GM04504 (cell line): ENCODE results near the gene NR1H3.
"Not testable (repeated sequence)": the region's sequence is repeated elsewhere in the genome, so short reads cannot be mapped to it uniquely, and the experiment has no call there.

Source experiments
- DNase-seq: peaks from one replicate; pipeline ENCODE4 v3.0.0-alpha.2; 2012; ENCODE audit warnings: low read depth

Gene NR1H3

DNA sequence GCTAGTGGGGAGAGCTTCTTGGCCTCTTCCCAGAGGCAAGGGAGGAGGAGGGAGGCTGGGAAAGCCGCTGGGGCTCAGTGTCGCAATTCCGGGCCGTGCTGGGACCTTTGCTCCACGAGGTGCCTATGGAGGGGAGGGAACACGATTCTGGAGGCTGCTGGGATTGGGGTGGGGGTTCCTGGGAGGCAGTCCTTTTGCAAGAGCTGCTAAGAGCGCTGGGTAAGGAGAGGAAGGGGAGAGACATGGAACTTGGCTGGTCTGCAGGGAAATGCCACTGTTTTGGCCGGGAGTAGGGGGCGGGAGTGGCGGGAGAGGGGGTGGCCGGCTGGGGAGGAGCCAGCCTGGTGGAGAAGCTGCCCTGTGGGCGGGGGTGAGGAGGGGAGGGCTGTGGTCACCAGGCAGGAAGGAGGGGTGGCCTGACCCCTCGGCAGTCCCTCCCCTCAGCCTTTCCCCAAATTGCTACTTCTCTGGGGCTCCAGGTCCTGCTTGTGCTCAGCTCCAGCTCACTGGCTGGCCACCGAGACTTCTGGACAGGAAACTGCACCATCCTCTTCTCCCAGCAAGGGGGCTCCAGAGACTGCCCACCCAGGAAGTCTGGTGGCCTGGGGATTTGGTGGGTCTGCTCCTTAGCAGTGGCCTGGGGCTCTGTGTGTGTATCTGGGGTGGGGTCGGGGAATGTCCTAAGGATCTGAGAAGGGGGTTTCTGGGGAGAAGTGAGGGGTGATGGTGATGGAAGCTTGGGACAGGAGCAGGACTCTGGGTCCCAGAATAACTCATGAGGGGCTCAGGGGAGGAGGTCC is at the start of gene NR1H3:
NR1H3 (plus strand) TSS at position 480 of the 800 bp plus-strand sequence. CDS start 1,221 bp downstream, outside the sequence.
- no peak for DNase-seq

DNA sequence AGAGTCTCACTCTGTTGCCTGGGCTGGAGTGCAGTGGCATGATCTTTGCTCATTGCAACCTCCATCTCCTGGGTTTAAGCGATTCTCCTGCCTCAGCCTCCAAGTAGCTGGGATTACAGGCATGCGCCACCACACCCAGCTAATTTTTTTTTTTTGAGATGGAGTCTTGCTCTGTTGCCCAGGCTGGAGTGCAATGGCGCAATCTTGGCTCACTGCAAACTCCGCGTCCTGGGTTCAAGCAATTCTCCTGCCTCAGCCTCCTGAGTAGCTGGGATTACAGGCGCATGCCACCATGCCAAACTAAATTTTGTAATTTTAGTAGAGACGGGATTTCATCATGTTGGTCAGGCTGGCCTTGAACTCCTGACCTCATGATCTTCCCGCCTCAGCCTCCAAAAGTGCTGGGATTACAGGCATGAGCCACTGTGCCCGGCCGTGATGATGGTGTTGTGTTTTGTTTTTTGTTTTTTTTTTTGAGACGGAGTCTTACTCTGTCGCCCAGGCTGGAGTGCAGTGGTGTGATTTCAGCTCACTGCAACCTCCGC is 49.7 kb upstream of the NR1H3 start:
- DNase-seq = not testable (repeated sequence)

DNA sequence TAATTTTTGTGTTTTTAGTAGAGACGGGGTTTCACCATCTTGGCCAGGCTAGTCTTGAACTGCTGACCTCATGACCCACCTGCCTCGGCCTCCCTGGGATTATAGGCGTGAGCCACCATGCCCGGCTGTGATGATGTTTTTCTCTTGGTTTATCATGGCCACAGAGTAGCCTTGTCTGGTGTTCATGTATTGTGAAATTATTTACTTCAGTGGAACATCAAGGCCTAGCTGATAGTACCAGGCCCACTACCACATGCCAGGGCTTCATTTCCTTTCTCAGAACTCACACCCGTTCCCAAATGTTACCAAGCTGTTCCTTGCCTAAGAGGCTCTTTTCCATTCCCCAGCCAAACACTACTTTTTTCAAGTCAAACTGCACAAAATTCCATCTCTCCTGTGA is 49.2 kb upstream of the NR1H3 start:
- no peak for DNase-seq

- no peak for DNase-seq
These were observed 44.9 kb upstream of the NR1H3 start for GRCh38 chr11:47212938-47213337.

DNA sequence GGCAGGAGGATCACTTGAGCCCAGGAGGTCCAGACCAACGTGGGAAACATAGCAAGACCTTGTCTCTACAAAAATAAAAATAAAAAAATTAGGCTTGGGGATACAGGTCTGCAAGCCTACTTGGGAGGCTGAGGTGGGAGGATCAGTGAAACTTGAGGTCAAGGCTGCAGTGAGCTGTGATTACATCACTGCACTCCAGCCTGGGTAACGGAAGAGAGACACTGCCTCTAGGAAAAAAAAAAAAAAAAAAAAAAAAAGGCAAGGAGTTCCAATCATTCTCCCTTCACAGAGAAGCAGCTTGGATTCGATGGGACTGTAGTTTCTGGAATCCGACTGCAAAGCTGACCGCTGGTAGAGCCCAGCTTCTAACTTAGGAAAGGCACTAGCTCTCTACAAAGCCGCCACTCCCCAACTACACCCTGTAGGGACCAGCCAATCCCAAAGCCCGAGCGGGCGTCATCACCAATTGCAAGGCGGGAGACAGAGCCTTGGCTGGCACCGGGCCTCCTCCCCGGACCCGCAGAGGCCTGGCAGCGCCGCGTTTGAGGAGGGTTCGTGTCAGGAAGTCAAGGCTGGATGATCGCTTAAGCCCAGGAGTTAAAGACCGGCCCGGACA is 43.7 kb upstream of the NR1H3 start:
- peak; percentile 81 for DNase-seq

- DNase-seq = no peak
These were observed 42.4 kb upstream of the NR1H3 start for GRCh38 chr11:47215366-47215910.

- peak; percentile 69 for DNase-seq
These were observed 41.5 kb upstream of the NR1H3 start for GRCh38 chr11:47216121-47216798.

DNA sequence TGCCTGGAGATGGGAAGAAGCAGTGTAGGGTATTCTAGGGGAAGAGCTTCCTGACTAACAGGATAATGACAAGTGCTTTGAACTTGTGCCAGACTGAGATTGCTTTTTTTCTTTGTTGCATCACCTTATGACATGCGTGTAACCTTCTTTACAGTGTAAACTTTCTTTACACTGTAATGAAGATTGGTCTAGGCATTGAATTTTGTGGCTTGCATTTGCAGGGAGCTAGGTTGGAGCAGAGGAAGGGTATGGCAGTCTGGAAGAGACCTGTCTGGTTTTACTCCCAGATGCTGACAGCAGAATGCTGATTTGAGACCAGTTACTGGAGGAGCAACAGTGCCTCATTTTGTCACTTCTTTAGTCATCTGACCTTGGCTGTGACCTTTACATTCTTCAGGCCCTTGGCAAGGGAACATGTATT is 37.4 kb upstream of the NR1H3 start:
- peak; percentile 24 for DNase-seq

- DNase-seq = no peak
These were observed 35.1 kb upstream of the NR1H3 start for GRCh38 chr11:47222696-47223095.

- no peak for DNase-seq
These were observed 32.0 kb upstream of the NR1H3 start for GRCh38 chr11:47225552-47226400.

- no peak for DNase-seq
These were observed 28.6 kb upstream of the NR1H3 start for GRCh38 chr11:47229161-47229560.

- DNase-seq = no peak
These were observed 24.7 kb upstream of the NR1H3 start for GRCh38 chr11:47233051-47233450.

DNA sequence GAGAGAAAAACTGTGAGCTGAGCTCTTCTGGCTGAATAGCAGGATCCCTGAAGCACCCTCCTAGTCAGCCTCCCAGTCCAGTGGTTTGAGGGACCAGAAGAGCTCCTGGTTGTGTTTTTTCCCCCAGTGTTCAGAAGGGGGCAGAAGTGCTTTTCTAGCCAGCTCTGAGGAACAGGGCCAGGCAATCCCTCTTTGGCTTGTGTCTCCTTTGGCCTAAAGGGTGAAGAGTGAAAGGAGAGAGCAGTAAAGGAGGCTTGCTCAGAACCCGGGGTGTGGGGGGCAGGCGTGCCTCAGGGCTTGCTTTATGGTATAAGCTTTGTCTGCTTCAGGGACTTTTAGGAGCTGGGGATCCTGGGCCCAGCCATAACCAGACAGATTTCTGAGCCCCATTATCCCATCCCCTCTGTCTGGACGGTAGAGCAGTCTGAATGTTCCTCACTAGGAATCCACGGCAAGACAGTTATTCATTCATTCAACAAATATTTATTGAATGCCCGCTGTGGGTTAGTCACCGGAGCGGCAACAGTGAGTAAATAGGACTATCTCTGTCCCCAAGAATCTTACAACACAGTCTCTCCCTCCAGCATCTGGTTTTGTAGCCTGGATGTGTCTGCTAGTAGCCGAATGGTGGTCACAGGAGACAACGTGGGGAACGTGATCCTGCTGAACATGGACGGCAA is 23.7 kb upstream of the NR1H3 start:
- peak; percentile 71 for DNase-seq

DNA sequence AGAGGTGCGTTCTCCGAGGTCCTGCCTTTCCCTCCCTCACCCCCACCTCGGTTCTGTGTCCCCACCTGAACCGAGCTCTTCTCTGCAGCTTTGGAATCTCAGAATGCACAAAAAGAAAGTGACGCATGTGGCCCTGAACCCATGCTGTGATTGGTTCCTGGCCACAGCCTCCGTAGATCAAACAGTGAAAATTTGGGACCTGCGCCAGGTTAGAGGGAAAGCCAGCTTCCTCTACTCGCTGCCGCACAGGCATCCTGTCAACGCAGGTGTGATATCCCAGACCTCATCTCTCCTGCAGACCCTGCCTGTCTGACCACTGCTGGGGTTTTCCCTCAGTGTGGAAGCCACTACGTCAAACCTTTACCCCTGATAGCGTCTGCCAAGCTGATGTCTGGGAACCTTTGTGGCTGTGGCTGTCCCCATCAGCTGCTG is 23.1 kb upstream of the NR1H3 start:
- no peak for DNase-seq

DNA sequence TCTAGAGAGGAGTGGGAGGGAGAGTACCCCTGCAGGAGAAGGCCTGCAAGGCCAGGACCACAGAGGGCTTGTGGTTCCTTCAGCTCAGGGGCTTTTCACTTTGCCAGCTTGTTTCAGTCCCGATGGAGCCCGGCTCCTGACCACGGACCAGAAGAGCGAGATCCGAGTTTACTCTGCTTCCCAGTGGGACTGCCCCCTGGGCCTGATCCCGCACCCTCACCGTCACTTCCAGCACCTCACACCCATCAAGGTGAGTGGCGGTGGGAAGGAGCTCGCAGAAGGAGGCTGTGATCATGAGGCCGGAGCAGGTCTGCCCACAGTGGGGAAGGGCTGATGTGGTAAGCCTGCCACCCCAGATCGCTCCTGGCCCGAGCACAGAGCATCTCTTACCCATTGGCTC is 22.6 kb upstream of the NR1H3 start:
- no peak for DNase-seq

DNA sequence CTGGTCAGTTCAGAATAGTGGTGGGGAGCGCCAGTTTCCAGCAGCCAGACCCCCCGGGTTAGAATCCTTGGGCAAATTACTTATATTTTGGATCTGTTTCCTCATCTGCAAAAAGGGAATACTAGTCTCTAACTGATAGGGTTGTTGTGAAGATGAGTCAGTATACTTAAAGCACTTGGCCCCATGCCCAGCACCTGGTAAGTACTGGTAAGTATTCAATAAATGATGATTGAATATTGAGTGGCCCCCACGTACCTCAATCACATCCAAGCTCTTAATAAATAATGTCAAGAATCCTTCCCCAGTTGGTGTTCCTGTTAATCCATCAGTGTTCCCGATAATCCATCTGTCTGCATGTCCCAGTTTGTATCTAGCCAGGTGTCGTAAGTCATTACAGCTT is 21.3 kb upstream of the NR1H3 start:
- no peak for DNase-seq

DNA sequence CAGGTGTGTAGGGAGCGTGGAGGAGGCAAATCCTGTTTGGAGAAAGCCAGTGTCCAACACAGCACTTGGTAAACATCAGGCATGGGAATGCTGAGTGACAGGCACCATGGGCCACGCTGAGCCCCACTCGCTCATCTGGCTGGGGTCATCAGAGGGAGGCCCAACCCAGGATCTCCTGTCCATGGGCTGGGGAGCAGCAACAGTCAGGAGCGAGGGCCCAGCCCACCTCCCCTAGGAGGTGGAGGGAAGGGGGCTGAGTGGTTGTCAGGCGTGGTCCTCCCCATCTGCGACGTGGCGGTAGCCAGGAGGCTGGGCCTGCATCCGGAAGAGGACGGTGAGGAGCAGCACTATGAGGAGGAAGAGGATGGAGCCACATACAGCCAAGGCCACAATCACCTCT is 17.9 kb upstream of the NR1H3 start:
- no peak for DNase-seq

GRCh38 chr11:47241841-47242301 is 15.9 kb upstream of the NR1H3 start:
- DNase-seq = no peak

GRCh38 chr11:47242596-47243192 is 15.1 kb upstream of the NR1H3 start:
- DNase-seq = no peak

DNA sequence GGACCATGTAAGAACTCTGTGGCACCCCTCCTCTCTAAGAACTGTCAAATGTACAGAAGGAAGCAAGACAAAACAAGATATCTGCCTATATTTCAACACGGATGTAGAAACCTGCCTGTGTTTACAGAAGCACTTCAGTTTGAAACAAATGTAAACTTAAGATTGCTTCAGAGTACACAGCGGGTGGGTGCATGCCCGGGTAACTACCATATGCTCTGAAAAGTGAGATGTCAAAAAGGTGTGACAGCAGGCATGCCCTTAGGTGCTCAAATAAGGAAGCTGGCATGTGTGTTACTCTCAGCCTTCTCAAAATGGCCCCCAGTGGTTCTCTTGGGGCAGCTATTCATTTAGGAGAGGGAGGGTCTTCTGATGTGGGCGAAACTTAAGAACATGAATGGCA is 14.3 kb upstream of the NR1H3 start:
- no peak for DNase-seq
